ENCODE results near the gene METTL14. TPM values are rescaled to one million over a fixed set of nuclear protein-coding genes. Genes with fewer than 3 reads are reported as not detected.

The METTL14 gene
- total RNA-seq, 1 experiment from 2014 or later = 53.8 TPM

GRCh38 chr4:118756958-118757357 is 71.8 kb downstream of the METTL14 start:
- no peaks in the 10 kb centered on the region for H3K9me3 ChIP-seq (ENCODE audit: control insufficient read depth in 1 of 2, insufficient read depth in 1 of 2, low read depth in 1 of 2, low read length in 2 of 2)
- BruUV-seq (replicated peaks) = no TSS peak
- no peak overlapping the region for H3K4me2 ChIP-seq (ENCODE audit: low read length)
- H3K27me3 ChIP-seq (ENCODE audit: insufficient read depth, low read length) = no peaks in the 10 kb centered on the region
- no peaks in the 10 kb centered on the region for H3K79me2 ChIP-seq (ENCODE audit: insufficient read depth, low read length)
- TF ChIP-seq ZFX (IDR thresholded peaks at IDR 0.05) (no peak), SP1 (IDR thresholded peaks at IDR 0.05; ENCODE audit: low read depth) (no peak), EZH2phosphoT487 (IDR thresholded peaks at IDR 0.05; ENCODE audit: borderline replicate concordance) (no peak), ELF1 (IDR thresholded peaks at IDR 0.05; ENCODE audit: borderline replicate concordance, low read depth) (no peak), CBX3 (IDR thresholded peaks at IDR 0.05; ENCODE audit: low read depth) (no peak), JUND (IDR thresholded peaks at IDR 0.05) (no peak), POLR2AphosphoS5 (IDR thresholded peaks at IDR 0.05; ENCODE audit: low read depth, low read length) (no peak), MAX (IDR thresholded peaks at IDR 0.05) (no peak), FOSL1 (IDR thresholded peaks at IDR 0.05; ENCODE audit: low read depth) (no peak), POLR2A (IDR thresholded peaks at IDR 0.05; ENCODE audit: borderline replicate concordance, extremely low read depth, insufficient read depth, insufficient read length) (no peak), SIN3A (IDR thresholded peaks at IDR 0.05; ENCODE audit: low read depth) (no peak), EGR1 (IDR thresholded peaks at IDR 0.05; ENCODE audit: low read depth) (no peak), YY1 (IDR thresholded peaks at IDR 0.05; ENCODE audit: extremely low read depth, insufficient replicate concordance, low read depth, low read length) (no peak), CEBPB (IDR thresholded peaks at IDR 0.05; ENCODE audit: low read depth) (no peak), ATF3 (IDR thresholded peaks at IDR 0.05) (no peak), SRF (IDR thresholded peaks at IDR 0.05; ENCODE audit: low read depth) (no peak), EZH2 (IDR thresholded peaks at IDR 0.05) (no peak), RAD21 (IDR thresholded peaks at IDR 0.05; ENCODE audit: low read depth) (no peak)
- TF ChIP-seq, protein P1, sequence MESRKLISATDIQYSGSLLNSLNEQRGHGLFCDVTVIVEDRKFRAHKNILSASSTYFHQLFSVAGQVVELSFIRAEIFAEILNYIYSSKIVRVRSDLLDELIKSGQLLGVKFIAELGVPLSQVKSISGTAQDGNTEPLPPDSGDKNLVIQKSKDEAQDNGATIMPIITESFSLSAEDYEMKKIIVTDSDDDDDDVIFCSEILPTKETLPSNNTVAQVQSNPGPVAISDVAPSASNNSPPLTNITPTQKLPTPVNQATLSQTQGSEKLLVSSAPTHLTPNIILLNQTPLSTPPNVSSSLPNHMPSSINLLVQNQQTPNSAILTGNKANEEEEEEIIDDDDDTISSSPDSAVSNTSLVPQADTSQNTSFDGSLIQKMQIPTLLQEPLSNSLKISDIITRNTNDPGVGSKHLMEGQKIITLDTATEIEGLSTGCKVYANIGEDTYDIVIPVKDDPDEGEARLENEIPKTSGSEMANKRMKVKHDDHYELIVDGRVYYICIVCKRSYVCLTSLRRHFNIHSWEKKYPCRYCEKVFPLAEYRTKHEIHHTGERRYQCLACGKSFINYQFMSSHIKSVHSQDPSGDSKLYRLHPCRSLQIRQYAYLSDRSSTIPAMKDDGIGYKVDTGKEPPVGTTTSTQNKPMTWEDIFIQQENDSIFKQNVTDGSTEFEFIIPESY (IDR thresholded peaks at IDR 0.05; ENCODE audit: extremely low read depth, insufficient replicate concordance, low read length) = no peak
- DNase-seq (ENCODE audit: low read depth, low spot score) (no peak), ATAC-seq (no peak)
- no peak overlapping the region for H3K9ac ChIP-seq (ENCODE audit: low read length)
- ChIA-PET CTCF (no interaction called here), RAD21 (ENCODE audit: low non-redundant PET in 1 of 2, low total read pairs in 2 of 2, uncharacterized antibody in 2 of 2, unreplicated experiment in 2 of 2) (interaction anchor here in 1 of 2 experiments (0.9 kb wide), 1 partner anchor 15 kb away, joined by 3 read pairs; no protein-coding TSS in a partner anchor), POLR2A (no interaction called here)
- no peak overlapping the region for H3K27ac ChIP-seq (ENCODE audit: low read depth, low read length)
- no peaks in the 10 kb centered on the region for H3K9me2 ChIP-seq (ENCODE audit: insufficient read depth)
- no peaks in the 10 kb centered on the region for H3K4me1 ChIP-seq (ENCODE audit: control insufficient read depth in 1 of 2, insufficient read depth in 2 of 2, low read length in 2 of 2)
- no peaks in the 10 kb centered on the region for H4K20me1 ChIP-seq (ENCODE audit: insufficient read depth)
- H2AFZ ChIP-seq (ENCODE audit: low read depth, low read length, poor library complexity, severe bottlenecking) = no peak overlapping the region
- no peak overlapping the region for H3K4me3 ChIP-seq (replicated peaks in 1 of 2; ENCODE audit: low read depth in 1 of 2, low read length in 2 of 2)
- H3K36me3 ChIP-seq (ENCODE audit: control insufficient read depth in 1 of 2, insufficient read depth in 2 of 2, low read length in 2 of 2) = no peaks in the 10 kb centered on the region
- intact Hi-C loops (cut with micrococcal nuclease) = no loop called here

Measured in HCT116 (cell line).